22Rv1 (cell line): ENCODE measurements around the gene CAPN8.

Experiments
- H3K27ac ChIP-seq: fragments of 450-650 bp; 2 replicates; pipeline ENCODE4 v1.5.1; 2017
- CTCF ChIP-seq: fragments of 450-650 bp; IDR thresholded peaks from 2 replicates; pipeline ENCODE4 v1.5.1; 2017; ENCODE audit warnings: mild to moderate bottlenecking
- ZFX ChIP-seq: fragments of 450-650 bp; IDR thresholded peaks from 2 replicates; pipeline ENCODE4 v1.6.1; 2017; ENCODE audit warnings: antibody characterized with exemption, borderline replicate concordance

Gene CAPN8

GRCh38 chr1:223652436-223652941 is 13.0 kb downstream of the CAPN8 start:
- no peak overlapping the region for H3K27ac ChIP-seq
- TF ChIP-seq ZFX (no peak), CTCF (no peak)

GRCh38 chr1:223651291-223651991 is 14.1 kb downstream of the CAPN8 start:
- H3K27ac ChIP-seq = no peak overlapping the region
- no peak for TF ChIP-seq ZFX
- TF ChIP-seq CTCF = no peak

GRCh38 chr1:223650465-223650864 is 15.0 kb downstream of the CAPN8 start:
- TF ChIP-seq ZFX (no peak), CTCF (no peak)
- H3K27ac ChIP-seq = no peak overlapping the region

GRCh38 chr1:223649222-223649621 is 16.3 kb downstream of the CAPN8 start:
- H3K27ac ChIP-seq = no peak overlapping the region
- TF ChIP-seq ZFX (no peak), CTCF (no peak)

GRCh38 chr1:223647249-223647648 is 18.3 kb downstream of the CAPN8 start:
- no peak for TF ChIP-seq CTCF
- no peak for TF ChIP-seq ZFX
- H3K27ac ChIP-seq = no peak overlapping the region

- H3K27ac ChIP-seq = no peak overlapping the region
- TF ChIP-seq ZFX (no peak), CTCF (no peak)
Measured at GRCh38 chr1:223645903-223646302, 19.6 kb downstream of the CAPN8 start.

- no peak overlapping the region for H3K27ac ChIP-seq
- TF ChIP-seq CTCF (no peak), ZFX (no peak)
Measured at GRCh38 chr1:223642237-223642636, 23.3 kb downstream of the CAPN8 start.
